EH (cell line): Measurements from ENCODE around the gene USP17L15.
"Not testable (repeated sequence)": the region's sequence is repeated elsewhere in the genome, so short reads cannot be mapped to it uniquely, and the experiment has no call there.

Experiments
- DNase-seq: peaks from one replicate; pipeline ENCODE4 v3.0.0-alpha.2; 2015; ENCODE audit warnings: low read depth

Gene USP17L15

GRCh38 chr4:9234085-9234484, at the start of gene USP17L15:
TSS of gene USP17L15 (plus strand) at chr4:9234385. CDS start at chr4:9234385, 0 bp downstream.
- DNase-seq, result not testable (repeated sequence)

- DNase-seq, result not testable (repeated sequence)
Measured at GRCh38 chr4:9210357-9210756, 23.8 kb upstream of the USP17L15 start, which contains the start of gene USP17L10. TSS of gene USP17L10 (plus strand) at chr4:9210657. CDS start at chr4:9210657, 0 bp downstream.

GRCh38 chr4:9214701-9215100, 19.5 kb upstream of the USP17L15 start:
- not testable (repeated sequence) for DNase-seq

GRCh38 chr4:9215105-9215504, 19.1 kb upstream of the USP17L15 start, which contains the start of gene USP17L11:
TSS of gene USP17L11 (plus strand) at chr4:9215405. CDS start at chr4:9215405, 0 bp downstream.
- not testable (repeated sequence) for DNase-seq

- not testable (repeated sequence) for DNase-seq
Measured at GRCh38 chr4:9219852-9220251, 14.3 kb upstream of the USP17L15 start, which contains the start of gene USP17L12. TSS of gene USP17L12 (plus strand) at chr4:9220152. CDS start at chr4:9220152, 0 bp downstream.

GRCh38 chr4:9224596-9224995, 9.6 kb upstream of the USP17L15 start, which contains the start of gene USP17L13:
TSS of gene USP17L13 (plus strand) at chr4:9224896. CDS start at chr4:9224896, 0 bp downstream.
- not testable (repeated sequence) for DNase-seq

- not testable (repeated sequence) for DNase-seq
Measured at GRCh38 chr4:9230249-9230648, 3.9 kb upstream of the USP17L15 start.

GRCh38 chr4:9238461-9238860, 4.3 kb downstream of the USP17L15 start:
- not testable (repeated sequence) for DNase-seq

- DNase-seq, result not testable (repeated sequence)
Measured at GRCh38 chr4:9243579-9243978, 9.4 kb downstream of the USP17L15 start, which contains the start of gene USP17L17. TSS of gene USP17L17 (plus strand) at chr4:9243879. CDS start at chr4:9243879, 0 bp downstream.

- DNase-seq, result peak; percentile 0
Measured at GRCh38 chr4:9247953-9248680, 13.9 kb downstream of the USP17L15 start, which contains the start of gene USP17L18. TSS of gene USP17L18 (plus strand) at chr4:9248630. CDS start at chr4:9248630, 0 bp downstream.

GRCh38 chr4:9253078-9253477, 18.9 kb downstream of the USP17L15 start, which contains the start of gene USP17L19:
TSS of gene USP17L19 (plus strand) at chr4:9253378. CDS start at chr4:9253378, 0 bp downstream.
- not testable (repeated sequence) for DNase-seq

GRCh38 chr4:9257824-9258223, 23.6 kb downstream of the USP17L15 start, which contains the start of gene USP17L20:
TSS of gene USP17L20 (plus strand) at chr4:9258124. CDS start at chr4:9258124, 0 bp downstream.
- not testable (repeated sequence) for DNase-seq

GRCh38 chr4:9262572-9262971, 28.4 kb downstream of the USP17L15 start, which contains the start of gene USP17L21:
TSS of gene USP17L21 (plus strand) at chr4:9262872. CDS start at chr4:9262872, 0 bp downstream.
- not testable (repeated sequence) for DNase-seq

- not testable (repeated sequence) for DNase-seq
Measured at GRCh38 chr4:9267319-9267718, 33.1 kb downstream of the USP17L15 start, which contains the start of gene USP17L22. TSS of gene USP17L22 (plus strand) at chr4:9267619. CDS start at chr4:9267619, 0 bp downstream.

GRCh38 chr4:9271719-9272118, 37.5 kb downstream of the USP17L15 start:
- DNase-seq, result not testable (repeated sequence)
